DMS153 treated with DMSO at 0.1 percent for 48 hours (cell line): ENCODE data around the gene TERB1.

ENCODE experiments used
- DNase-seq: peaks from one replicate; lab custom pipeline; 2025; ENCODE audit not compliant: unreplicated experiment; lab: John Stamatoyannopoulos, UW

Gene TERB1

GRCh38 chr16:66801320-66802105 is at the start of gene TERB1:
TERB1 (minus strand) TSS chr16:66801584; CDS start chr16:66796798, 4,786 bp downstream.
- no peak for DNase-seq

GRCh38 chr16:66850115-66850815 is 48.9 kb upstream of the TERB1 start:
- DNase-seq: no peak

GRCh38 chr16:66849549-66849948 is 48.2 kb upstream of the TERB1 start:
- DNase-seq: no peak

- DNase-seq: no peak
Measured at GRCh38 chr16:66849021-66849420, 47.6 kb upstream of the TERB1 start.

- no peak for DNase-seq
Measured at GRCh38 chr16:66848172-66848571, 46.8 kb upstream of the TERB1 start.

- DNase-seq: no peak
Measured at GRCh38 chr16:66847533-66848067, 46.2 kb upstream of the TERB1 start.

- no peak for DNase-seq
Measured at GRCh38 chr16:66846831-66847230, 45.4 kb upstream of the TERB1 start.

GRCh38 chr16:66846266-66846665 is 44.9 kb upstream of the TERB1 start:
- DNase-seq: no peak

- no peak for DNase-seq
Measured at GRCh38 chr16:66845791-66846221, 44.4 kb upstream of the TERB1 start.

GRCh38 chr16:66845080-66845410 is 43.7 kb upstream of the TERB1 start:
- DNase-seq: no peak

- no peak for DNase-seq
Measured at GRCh38 chr16:66844342-66845079, 43.1 kb upstream of the TERB1 start, which contains the start of gene CA7. CA7 (plus strand) TSS chr16:66844414; CDS start chr16:66844488, 74 bp downstream.

- DNase-seq: no peak
Measured at GRCh38 chr16:66844009-66844341, 42.6 kb upstream of the TERB1 start.

GRCh38 chr16:66843191-66843590 is 41.8 kb upstream of the TERB1 start:
- DNase-seq: no peak

GRCh38 chr16:66842765-66843164 is 41.4 kb upstream of the TERB1 start:
- no peak for DNase-seq

GRCh38 chr16:66841366-66841765 is 40.0 kb upstream of the TERB1 start:
- DNase-seq: no peak

GRCh38 chr16:66840883-66841282 is 39.5 kb upstream of the TERB1 start:
- DNase-seq: no peak

GRCh38 chr16:66834746-66835145 is 33.4 kb upstream of the TERB1 start:
- no peak for DNase-seq

- DNase-seq: no peak
Measured at GRCh38 chr16:66832661-66833305, 31.4 kb upstream of the TERB1 start.

GRCh38 chr16:66832190-66832589 is 30.8 kb upstream of the TERB1 start:
- DNase-seq: no peak

GRCh38 chr16:66830422-66831404 is 29.3 kb upstream of the TERB1 start, which contains the start of gene NAE1:
NAE1 (minus strand) TSS chr16:66830976; CDS start chr16:66830899, 77 bp downstream.
- peak; percentile 76 for DNase-seq
